ENCODE measurements around the gene SPATA17.

SPATA17 gene

GRCh38 chr1:217622042-217622441, 9.1 kb upstream of the SPATA17 start:
- Histone ChIP-seq H3K4me1 (ENCODE audit: control insufficient read depth, insufficient read depth, low read length) (peaks cover 16% of the 10 kb centered on the region), H3K9me3 (ENCODE audit: control insufficient read depth, insufficient read depth, low read depth, low read length) (no peaks in the 10 kb centered on the region), H3K9ac (ENCODE audit: low read length) (no peak overlapping the region), H3K27ac (ENCODE audit: low read depth, low read length) (no peak overlapping the region), H3K4me3 (ENCODE audit: low read depth, low read length) (no peak overlapping the region), H3K27me3 (ENCODE audit: control insufficient read depth, insufficient read depth, low read length) (no peaks in the 10 kb centered on the region), H3K36me3 (ENCODE audit: control insufficient read depth, insufficient read depth, low read length) (peaks cover 7% of the 10 kb centered on the region)

DNA sequence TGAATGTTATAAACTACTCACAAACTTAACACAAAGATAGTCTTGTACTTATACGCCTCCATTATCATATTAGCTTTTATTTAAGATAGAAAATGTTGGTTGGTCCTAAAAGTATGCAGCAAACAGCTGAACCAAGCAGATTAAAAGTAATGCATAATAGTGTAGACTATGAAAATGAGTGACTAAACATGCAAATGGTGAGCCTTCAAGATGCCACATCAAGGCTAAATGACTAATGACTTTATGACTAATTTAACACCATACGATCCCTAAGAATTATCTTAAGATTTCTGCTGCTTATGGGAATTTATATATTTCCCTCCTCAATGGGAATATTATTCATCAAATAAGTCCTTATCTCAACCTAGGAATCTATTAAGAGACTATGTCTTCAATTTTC, 4.8 kb upstream of the SPATA17 start:
- no peak overlapping the region for H3K4me3 ChIP-seq (ENCODE audit: low read depth, low read length)
- H3K9ac ChIP-seq (ENCODE audit: low read length): no peak overlapping the region
- no peaks in the 10 kb centered on the region for H3K9me3 ChIP-seq (ENCODE audit: control insufficient read depth, insufficient read depth, low read depth, low read length)
- H3K27ac ChIP-seq (ENCODE audit: low read depth, low read length): no peak overlapping the region
- no peaks in the 10 kb centered on the region for H3K27me3 ChIP-seq (ENCODE audit: control insufficient read depth, insufficient read depth, low read length)
- no peaks in the 10 kb centered on the region for H3K36me3 ChIP-seq (ENCODE audit: control insufficient read depth, insufficient read depth, low read length)
- peaks cover 7% of the 10 kb centered on the region; the same call in 1 of the 2 replicates for H3K4me1 ChIP-seq (ENCODE audit: control insufficient read depth, insufficient read depth, low read length)

- H3K27ac ChIP-seq (ENCODE audit: low read depth, low read length): no peak overlapping the region
- no peak overlapping the region for H3K9ac ChIP-seq (ENCODE audit: low read length)
- H3K36me3 ChIP-seq (ENCODE audit: control insufficient read depth, insufficient read depth, low read length): no peaks in the 10 kb centered on the region
- H3K9me3 ChIP-seq (ENCODE audit: control insufficient read depth, insufficient read depth, low read depth, low read length): no peaks in the 10 kb centered on the region
- H3K4me3 ChIP-seq (ENCODE audit: low read depth, low read length): no peak overlapping the region
- H3K4me1 ChIP-seq (ENCODE audit: control insufficient read depth, insufficient read depth, low read length): no peaks in the 10 kb centered on the region
- H3K27me3 ChIP-seq (ENCODE audit: control insufficient read depth, insufficient read depth, low read length): no peaks in the 10 kb centered on the region
These were observed 3.7 kb upstream of the SPATA17 start for GRCh38 chr1:217627431-217627830.

DNA sequence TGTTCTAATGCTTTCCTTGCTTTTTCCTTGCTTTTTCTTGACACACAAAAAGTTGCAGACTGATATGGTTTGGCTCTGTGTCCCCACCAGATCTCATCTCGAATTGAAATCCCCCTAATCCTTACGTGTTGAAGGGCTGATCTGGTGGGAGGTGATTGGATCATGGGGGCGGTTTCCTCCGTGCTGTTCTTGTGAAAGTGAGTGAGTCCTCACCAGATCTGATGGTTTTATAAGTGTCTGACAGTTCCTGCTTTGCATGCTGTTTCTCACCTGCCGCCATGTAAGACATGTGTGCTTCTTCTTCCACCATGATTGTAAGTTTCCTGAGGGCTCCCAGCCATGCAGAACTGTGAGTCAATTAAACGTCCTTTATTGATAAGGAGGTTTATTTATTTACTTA, 11.3 kb downstream of the SPATA17 start:
- H3K9me3 ChIP-seq (ENCODE audit: control insufficient read depth, insufficient read depth, low read depth, low read length): no peaks in the 10 kb centered on the region
- H3K4me1 ChIP-seq (ENCODE audit: control insufficient read depth, insufficient read depth, low read length): no peaks in the 10 kb centered on the region
- H3K4me3 ChIP-seq (ENCODE audit: low read depth, low read length): no peak overlapping the region
- no peak overlapping the region for H3K9ac ChIP-seq (ENCODE audit: low read length)
- no peaks in the 10 kb centered on the region for H3K27me3 ChIP-seq (ENCODE audit: control insufficient read depth, insufficient read depth, low read length)
- no peaks in the 10 kb centered on the region for H3K36me3 ChIP-seq (ENCODE audit: control insufficient read depth, insufficient read depth, low read length)
- H3K27ac ChIP-seq (ENCODE audit: low read depth, low read length): no peak overlapping the region

DNA sequence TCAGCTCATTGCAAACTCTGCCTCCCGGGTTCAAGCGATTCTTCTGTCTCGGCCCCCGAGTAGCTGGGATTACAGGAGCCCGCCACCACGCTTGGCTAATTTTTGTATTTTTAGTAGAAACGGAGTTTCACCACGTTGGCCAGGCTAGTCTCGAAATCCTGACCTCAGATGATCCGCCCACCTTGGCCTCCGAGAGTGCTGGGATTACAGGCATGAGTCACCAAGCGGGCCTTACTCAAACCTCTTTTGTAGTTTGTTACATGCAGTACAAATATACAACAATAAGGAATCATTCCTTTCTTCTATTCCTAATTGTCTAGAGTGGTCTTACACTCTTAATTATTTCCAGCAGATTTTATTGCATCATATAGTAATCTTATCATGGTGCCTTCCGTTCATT, 16.6 kb downstream of the SPATA17 start:
- H3K9ac ChIP-seq (ENCODE audit: low read length): no peak overlapping the region
- H3K4me1 ChIP-seq (ENCODE audit: control insufficient read depth, insufficient read depth, low read length): no peaks in the 10 kb centered on the region
- H3K36me3 ChIP-seq (ENCODE audit: control insufficient read depth, insufficient read depth, low read length): no peaks in the 10 kb centered on the region
- no peak overlapping the region for H3K4me3 ChIP-seq (ENCODE audit: low read depth, low read length)
- H3K27me3 ChIP-seq (ENCODE audit: control insufficient read depth, insufficient read depth, low read length): no peaks in the 10 kb centered on the region
- H3K9me3 ChIP-seq (ENCODE audit: control insufficient read depth, insufficient read depth, low read depth, low read length): no peaks in the 10 kb centered on the region
- H3K27ac ChIP-seq (ENCODE audit: low read depth, low read length): no peak overlapping the region

- Histone ChIP-seq H3K4me1 (ENCODE audit: control insufficient read depth, insufficient read depth, low read length) (no peaks in the 10 kb centered on the region), H3K27ac (ENCODE audit: low read depth, low read length) (no peak overlapping the region), H3K9ac (ENCODE audit: low read length) (no peak overlapping the region), H3K9me3 (ENCODE audit: control insufficient read depth, insufficient read depth, low read depth, low read length) (no peaks in the 10 kb centered on the region), H3K4me3 (ENCODE audit: low read depth, low read length) (no peak overlapping the region), H3K27me3 (ENCODE audit: control insufficient read depth, insufficient read depth, low read length) (no peaks in the 10 kb centered on the region), H3K36me3 (ENCODE audit: control insufficient read depth, insufficient read depth, low read length) (no peaks in the 10 kb centered on the region)
These were observed 19.5 kb downstream of the SPATA17 start for GRCh38 chr1:217650674-217651073.

- Histone ChIP-seq H3K9ac (ENCODE audit: low read length) (no peak overlapping the region), H3K27ac (ENCODE audit: low read depth, low read length) (no peak overlapping the region), H3K4me1 (ENCODE audit: control insufficient read depth, insufficient read depth, low read length) (no peaks in the 10 kb centered on the region), H3K27me3 (ENCODE audit: control insufficient read depth, insufficient read depth, low read length) (no peaks in the 10 kb centered on the region), H3K9me3 (ENCODE audit: control insufficient read depth, insufficient read depth, low read depth, low read length) (no peaks in the 10 kb centered on the region), H3K4me3 (ENCODE audit: low read depth, low read length) (no peak overlapping the region), H3K36me3 (ENCODE audit: control insufficient read depth, insufficient read depth, low read length) (no peaks in the 10 kb centered on the region)
These were observed 29.4 kb downstream of the SPATA17 start for GRCh38 chr1:217660353-217661062.

- Histone ChIP-seq H3K4me3 (ENCODE audit: low read depth, low read length) (no peak overlapping the region), H3K9me3 (ENCODE audit: control insufficient read depth, insufficient read depth, low read depth, low read length) (no peaks in the 10 kb centered on the region), H3K27me3 (ENCODE audit: control insufficient read depth, insufficient read depth, low read length) (no peaks in the 10 kb centered on the region), H3K4me1 (ENCODE audit: control insufficient read depth, insufficient read depth, low read length) (no peaks in the 10 kb centered on the region), H3K9ac (ENCODE audit: low read length) (no peak overlapping the region), H3K27ac (ENCODE audit: low read depth, low read length) (no peak overlapping the region), H3K36me3 (ENCODE audit: control insufficient read depth, insufficient read depth, low read length) (no peaks in the 10 kb centered on the region)
These were observed 30.3 kb downstream of the SPATA17 start for GRCh38 chr1:217661407-217661806.

- no peaks in the 10 kb centered on the region for H3K4me1 ChIP-seq (ENCODE audit: control insufficient read depth, insufficient read depth, low read length)
- H3K4me3 ChIP-seq (ENCODE audit: low read depth, low read length): no peak overlapping the region
- no peak overlapping the region for H3K27ac ChIP-seq (ENCODE audit: low read depth, low read length)
- no peaks in the 10 kb centered on the region for H3K36me3 ChIP-seq (ENCODE audit: control insufficient read depth, insufficient read depth, low read length)
- no peak overlapping the region for H3K9ac ChIP-seq (ENCODE audit: low read length)
- H3K9me3 ChIP-seq (ENCODE audit: control insufficient read depth, insufficient read depth, low read depth, low read length): no peaks in the 10 kb centered on the region
- H3K27me3 ChIP-seq (ENCODE audit: control insufficient read depth, insufficient read depth, low read length): no peaks in the 10 kb centered on the region
These were observed 37.3 kb downstream of the SPATA17 start for GRCh38 chr1:217668351-217668940.

DNA sequence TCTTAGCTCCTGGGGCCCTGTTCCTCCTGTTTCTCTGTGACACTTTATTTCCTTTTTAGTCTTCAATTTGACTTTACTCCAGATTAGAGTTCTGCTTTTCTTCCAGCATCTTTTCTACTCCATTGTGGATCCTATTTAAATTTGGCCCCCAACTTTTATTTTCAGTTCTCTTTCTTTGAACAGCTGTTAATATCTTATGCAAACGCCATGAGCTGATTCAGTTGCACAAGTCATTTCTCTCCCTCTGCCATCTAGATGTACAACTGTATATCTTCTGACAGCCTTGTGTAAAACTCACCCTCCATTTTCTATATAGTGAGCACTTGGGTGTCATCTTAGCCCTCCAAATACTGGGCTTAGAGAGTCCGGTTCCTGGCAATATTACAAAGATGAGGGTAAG, 42.2 kb downstream of the SPATA17 start:
- Histone ChIP-seq H3K4me1 (ENCODE audit: control insufficient read depth, insufficient read depth, low read length) (no peaks in the 10 kb centered on the region), H3K9me3 (ENCODE audit: control insufficient read depth, insufficient read depth, low read depth, low read length) (no peaks in the 10 kb centered on the region), H3K9ac (ENCODE audit: low read length) (no peak overlapping the region), H3K27me3 (ENCODE audit: control insufficient read depth, insufficient read depth, low read length) (no peaks in the 10 kb centered on the region), H3K4me3 (ENCODE audit: low read depth, low read length) (no peak overlapping the region), H3K27ac (ENCODE audit: low read depth, low read length) (no peak overlapping the region), H3K36me3 (ENCODE audit: control insufficient read depth, insufficient read depth, low read length) (no peaks in the 10 kb centered on the region)

- Histone ChIP-seq H3K9me3 (ENCODE audit: control insufficient read depth, insufficient read depth, low read depth, low read length) (no peaks in the 10 kb centered on the region), H3K27ac (ENCODE audit: low read depth, low read length) (no peak overlapping the region), H3K36me3 (ENCODE audit: control insufficient read depth, insufficient read depth, low read length) (no peaks in the 10 kb centered on the region), H3K4me1 (ENCODE audit: control insufficient read depth, insufficient read depth, low read length) (no peaks in the 10 kb centered on the region), H3K27me3 (ENCODE audit: control insufficient read depth, insufficient read depth, low read length) (no peaks in the 10 kb centered on the region), H3K9ac (ENCODE audit: low read length) (no peak overlapping the region), H3K4me3 (ENCODE audit: low read depth, low read length) (no peak overlapping the region)
These were observed 43.0 kb downstream of the SPATA17 start for GRCh38 chr1:217674028-217674729.
